ENCODE measurements around the gene PTN.

DNA sequence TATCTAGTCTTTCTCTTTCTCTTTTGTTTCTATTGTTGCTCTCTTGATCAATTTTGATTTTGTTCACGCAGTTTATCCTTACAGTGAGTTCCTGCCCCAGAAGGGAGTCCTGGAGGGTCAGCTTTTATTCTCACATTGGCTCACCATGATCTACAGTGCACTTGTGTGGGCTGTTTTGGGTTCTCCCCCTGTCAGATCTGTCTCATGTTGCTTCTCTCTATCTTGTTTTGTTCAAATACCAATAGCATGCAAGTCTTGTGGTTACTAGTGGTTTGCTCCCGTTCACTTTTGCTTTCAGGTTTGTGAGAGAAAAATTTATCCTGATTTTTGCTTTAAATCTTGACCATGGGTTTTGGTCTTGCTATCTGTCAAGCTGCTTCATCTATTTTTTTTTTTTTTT lies 74.3 kb downstream of the PTN start:
- TF ChIP-seq SAP130 (CRISPR knock-in tag; IDR thresholded peaks at IDR 0.05; ENCODE audit: low read depth) = no peak
- no peak for TF ChIP-seq RFX5 (IDR thresholded peaks at IDR 0.05; ENCODE audit: low read depth, low read length)
- TF ChIP-seq CHD4 (IDR thresholded peaks at IDR 0.05; ENCODE audit: borderline replicate concordance, low read length) = no peak
- TF ChIP-seq, protein P1, sequence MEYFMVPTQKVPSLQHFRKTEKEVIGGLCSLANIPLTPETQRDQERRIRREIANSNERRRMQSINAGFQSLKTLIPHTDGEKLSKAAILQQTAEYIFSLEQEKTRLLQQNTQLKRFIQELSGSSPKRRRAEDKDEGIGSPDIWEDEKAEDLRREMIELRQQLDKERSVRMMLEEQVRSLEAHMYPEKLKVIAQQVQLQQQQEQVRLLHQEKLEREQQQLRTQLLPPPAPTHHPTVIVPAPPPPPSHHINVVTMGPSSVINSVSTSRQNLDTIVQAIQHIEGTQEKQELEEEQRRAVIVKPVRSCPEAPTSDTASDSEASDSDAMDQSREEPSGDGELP (IDR thresholded peaks at IDR 0.05; ENCODE audit: borderline replicate concordance, low read depth) = no peak

Data from HepG2 (cell line).